NCI-H524 treated with DMSO at 0.1 percent for 48 hours (cell line): ENCODE data around the gene CDYL2.
"Not testable (repeated sequence)": the region's sequence is repeated elsewhere in the genome, so short reads cannot be mapped to it uniquely, and the experiment has no call there.

Source experiments
- DNase-seq: peaks from one replicate; lab custom pipeline; 2025; lab: John Stamatoyannopoulos, UW

The CDYL2 gene

DNA sequence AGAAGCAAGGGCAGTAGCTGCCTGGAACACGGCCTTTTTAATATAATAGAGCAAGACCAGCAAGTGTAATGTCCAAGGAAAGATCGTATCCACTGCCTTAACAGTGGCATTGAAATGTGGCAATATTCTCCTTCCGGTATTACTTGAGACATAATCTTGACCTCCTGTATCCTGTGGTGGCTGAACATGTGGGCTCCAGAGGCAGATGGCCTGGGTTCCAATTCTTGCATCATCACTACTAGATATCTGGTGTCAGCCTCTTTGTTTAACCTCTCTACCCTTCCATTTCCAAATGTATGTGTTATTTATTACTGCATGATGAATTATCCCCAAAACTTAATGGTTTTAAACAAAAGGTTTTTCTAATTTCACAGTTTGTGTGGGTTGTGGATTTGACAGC, 3.5 kb upstream of the CDYL2 start:
- no peak for DNase-seq

DNA sequence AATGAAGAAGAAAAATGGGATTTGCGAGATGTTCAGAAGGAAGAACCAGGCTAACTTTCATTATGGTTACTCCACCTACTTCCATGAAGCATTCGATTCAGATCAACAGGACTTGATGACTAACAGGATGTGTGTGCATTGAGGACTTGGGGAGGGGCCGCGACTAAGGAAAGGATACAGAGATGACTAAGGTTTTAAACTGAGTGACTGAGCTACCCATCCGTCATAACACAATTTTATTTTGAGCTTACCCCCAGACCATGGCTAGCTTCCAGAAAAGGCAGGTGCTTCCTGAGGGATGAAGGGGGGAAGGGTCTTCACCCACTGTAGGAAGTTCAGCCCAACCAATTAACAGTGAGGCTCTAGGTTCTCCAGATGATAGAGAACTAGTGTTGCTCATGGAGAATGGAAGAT, 2.5 kb upstream of the CDYL2 start:
- no peak for DNase-seq

GRCh38 chr16:80806289-80806688, 1.9 kb upstream of the CDYL2 start:
- no peak for DNase-seq

- DNase-seq = no peak
Measured at GRCh38 chr16:80804056-80804525, 307 bp downstream of the CDYL2 start.

DNA sequence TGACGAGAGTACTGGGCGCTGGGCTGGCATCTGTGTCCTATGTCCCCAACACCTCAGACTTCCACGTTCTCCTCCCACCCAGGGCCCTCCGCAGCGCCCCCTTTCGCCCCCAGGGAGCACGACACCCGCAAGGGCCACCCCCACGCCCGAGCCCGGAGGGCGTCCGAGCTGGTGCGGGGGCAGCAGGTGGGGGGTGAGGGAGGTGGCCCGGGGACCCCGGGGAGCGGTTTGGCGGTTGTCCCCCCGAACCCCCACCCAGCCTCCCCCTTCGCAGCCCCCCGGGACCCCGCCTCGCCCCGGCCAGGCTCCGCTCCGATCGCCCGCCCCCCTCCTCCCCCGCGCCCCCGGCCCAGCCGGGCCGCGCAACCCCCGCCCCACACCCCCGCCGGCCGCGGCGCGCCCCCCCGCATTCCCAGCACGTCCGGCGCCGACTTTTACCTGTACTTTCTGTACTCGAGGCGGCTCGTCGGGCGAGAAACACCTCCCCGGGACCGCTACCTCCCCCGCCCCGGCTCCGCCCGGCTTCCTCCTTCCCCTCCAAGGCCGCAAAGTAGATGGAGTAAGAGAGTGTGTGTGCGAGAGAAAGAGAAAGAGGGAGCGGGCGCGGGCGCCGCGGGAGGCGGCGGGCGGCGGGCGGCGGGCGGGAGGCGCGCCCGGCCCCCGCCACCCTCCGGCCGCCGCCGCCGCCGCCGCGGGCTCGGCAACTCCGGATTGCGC, 901 bp downstream of the CDYL2 start:
- no peak for DNase-seq

GRCh38 chr16:80802902-80803301, 1.5 kb downstream of the CDYL2 start:
- no peak for DNase-seq

- no peak for DNase-seq
Measured at GRCh38 chr16:80802138-80802537, 2.3 kb downstream of the CDYL2 start.

- no peak for DNase-seq
Measured at GRCh38 chr16:80794071-80794470, 10.3 kb downstream of the CDYL2 start.

DNA sequence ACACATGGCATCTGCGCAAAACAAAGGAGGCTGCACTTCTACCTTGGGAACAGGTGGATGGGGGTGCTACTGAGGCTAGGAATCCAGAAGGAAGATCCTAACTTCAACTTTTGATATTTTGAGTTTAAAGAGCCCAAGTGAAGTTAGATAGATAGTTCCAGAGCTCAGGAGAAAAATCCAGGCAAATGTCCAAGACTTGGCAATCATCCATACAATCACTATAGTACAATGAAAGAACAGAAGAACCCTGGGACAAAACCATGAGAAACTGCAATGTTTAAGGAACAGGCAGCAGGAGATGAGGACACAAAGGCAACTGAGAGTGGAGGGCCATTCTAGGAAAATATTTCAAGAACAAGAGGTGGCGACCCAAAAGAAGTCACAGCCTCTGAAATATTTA, 12.4 kb downstream of the CDYL2 start:
- no peak for DNase-seq

DNA sequence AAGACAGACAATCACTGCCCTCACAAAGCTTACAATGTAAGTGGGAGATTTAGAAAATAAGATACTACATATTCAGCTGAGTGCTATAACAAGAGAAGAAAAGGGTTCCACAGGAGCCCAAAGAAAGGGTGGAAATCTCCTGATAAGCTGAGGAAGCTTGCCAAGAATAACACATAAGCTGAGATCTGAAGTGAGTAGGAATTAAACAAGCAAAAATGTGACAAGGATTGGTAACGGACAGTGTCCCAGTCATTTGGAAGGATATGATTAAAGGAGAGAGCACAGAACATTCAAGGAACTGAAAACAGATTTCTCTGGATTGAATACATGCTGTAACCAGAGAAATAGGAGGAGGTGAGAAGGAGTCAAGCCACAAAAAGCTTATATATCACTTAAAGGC, 13.0 kb downstream of the CDYL2 start:
- DNase-seq = no peak

GRCh38 chr16:80790751-80791150, 13.6 kb downstream of the CDYL2 start:
- no peak for DNase-seq

GRCh38 chr16:80788027-80788426, 16.4 kb downstream of the CDYL2 start:
- DNase-seq = no peak

DNA sequence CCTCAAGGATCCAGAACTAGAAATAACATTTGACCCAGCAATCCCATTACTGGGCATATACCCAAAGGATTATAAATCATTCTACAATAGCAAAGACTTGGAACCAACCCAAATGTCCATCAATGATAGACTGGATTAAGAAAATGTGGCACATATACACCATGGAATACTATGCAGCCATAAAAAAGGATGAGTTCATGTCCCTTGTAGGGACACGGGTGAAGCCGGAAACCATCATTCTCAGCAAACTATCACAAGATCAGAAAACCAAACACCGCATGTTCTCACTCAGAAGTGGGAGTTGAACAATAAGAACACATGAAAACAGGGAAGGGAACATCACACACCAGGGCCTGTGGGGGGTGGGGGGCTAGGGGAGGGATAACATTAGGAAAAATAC, 17.8 kb downstream of the CDYL2 start:
- DNase-seq = not testable (repeated sequence)

DNA sequence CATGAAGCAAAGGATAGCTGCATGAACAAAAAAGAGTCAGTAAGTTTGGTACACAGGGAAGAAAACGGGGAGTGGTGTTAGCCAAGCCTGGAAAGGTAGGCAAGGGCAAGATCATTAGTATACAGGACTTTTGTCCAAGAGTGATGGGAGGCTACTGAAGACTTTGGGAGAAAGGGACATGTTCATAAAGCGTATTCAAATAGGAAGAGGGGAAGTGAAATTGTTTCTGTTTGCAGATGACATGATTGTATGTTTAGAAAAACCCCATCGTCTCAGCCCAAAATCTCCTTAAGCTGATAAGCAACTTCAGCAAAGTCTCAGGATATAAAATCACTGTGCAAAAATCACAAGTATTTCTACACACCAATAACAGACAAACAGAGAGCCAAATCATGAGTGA, 19.4 kb downstream of the CDYL2 start:
- DNase-seq = no peak

DNA sequence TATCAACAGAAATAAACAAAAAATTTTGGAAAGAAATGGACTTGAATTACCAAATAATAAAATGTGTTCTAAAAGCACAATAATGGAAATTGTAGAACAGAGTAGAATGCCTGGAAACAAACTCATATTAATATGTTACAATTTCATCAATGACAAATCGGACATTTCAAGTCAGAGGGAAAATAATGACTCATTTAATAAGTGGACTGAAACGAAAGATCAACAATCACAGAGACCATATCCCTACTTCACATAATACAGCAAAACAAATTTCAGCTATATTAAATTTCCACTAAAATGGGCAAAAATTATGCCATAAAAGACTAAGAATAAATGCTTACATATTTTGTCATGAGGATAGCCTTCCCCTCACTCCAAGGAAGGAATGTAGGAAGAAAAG, 25.7 kb downstream of the CDYL2 start:
- no peak for DNase-seq

- no peak for DNase-seq
Measured at GRCh38 chr16:80776856-80777255, 27.5 kb downstream of the CDYL2 start.

GRCh38 chr16:80775450-80775849, 28.9 kb downstream of the CDYL2 start:
- DNase-seq = no peak

DNA sequence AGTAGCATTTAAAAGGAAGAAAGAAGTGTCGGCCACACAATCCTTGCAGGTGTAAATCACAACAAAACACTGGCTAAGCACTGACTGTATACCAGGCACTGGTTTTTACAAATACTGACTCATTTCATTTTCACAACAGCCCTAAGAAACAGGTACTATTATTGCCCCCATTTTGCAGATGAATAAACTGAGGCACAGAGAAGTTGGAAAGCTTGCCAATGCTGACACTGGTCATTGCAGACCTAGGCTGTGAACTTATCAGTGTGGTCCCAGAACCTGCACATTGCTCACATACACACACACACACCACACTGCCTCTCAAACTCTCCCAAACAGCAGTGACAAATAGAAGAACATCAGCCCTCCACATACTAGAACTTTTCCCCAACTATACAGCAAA, 37.6 kb downstream of the CDYL2 start:
- DNase-seq = no peak

DNA sequence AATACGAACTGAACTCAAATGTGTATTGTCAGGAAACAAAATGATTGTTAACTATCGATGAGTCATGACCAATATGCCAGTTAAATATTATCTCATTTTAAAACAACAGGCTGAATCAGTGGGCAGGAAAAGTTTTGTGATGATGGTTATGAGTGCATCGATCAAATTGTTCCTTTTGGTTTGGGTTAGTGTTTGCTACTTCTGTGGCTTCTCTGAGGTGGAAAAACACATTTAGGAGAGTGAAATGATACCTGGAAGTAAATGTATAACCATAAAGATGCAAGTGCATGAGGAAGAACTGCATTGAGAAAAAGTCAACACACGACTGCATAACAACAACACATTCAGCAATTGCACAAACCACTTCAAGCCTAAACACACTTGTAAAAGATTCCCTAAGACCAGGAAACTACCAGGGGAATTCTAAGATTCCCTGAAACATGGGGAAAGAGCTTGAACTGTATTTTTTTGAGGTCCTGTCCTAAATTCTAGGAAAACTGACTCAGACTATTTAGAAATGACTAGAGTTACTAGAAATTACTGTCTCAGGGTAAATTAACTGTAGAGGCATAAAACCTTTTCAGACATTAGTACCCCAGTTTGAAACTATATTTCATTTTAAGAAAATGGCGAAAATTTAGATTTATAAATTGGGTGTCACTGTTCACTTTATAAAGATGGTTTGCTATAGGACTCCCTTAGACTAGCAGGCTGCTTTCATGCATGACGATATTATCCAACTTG, 44.8 kb downstream of the CDYL2 start:
- DNase-seq = no peak

DNA sequence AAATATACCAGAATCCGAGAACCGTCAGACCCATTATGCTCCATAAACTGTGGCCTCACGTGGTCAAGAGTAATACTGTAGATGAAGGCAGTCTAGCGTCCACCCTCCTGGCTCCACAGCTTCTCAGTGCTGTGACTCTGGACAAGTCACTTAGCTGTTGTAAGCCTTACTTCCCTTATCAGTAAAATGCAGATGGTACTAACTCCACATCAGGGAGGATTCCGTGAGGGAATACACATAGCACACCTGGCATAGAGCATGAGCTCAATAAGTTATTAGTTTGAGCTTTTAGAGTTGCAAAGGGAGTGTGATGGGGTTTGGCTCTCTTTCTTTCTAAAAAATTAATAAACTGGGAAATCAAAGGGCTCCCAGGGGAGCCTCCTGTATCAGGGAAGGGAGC, 49.9 kb downstream of the CDYL2 start:
- no peak for DNase-seq

DNA sequence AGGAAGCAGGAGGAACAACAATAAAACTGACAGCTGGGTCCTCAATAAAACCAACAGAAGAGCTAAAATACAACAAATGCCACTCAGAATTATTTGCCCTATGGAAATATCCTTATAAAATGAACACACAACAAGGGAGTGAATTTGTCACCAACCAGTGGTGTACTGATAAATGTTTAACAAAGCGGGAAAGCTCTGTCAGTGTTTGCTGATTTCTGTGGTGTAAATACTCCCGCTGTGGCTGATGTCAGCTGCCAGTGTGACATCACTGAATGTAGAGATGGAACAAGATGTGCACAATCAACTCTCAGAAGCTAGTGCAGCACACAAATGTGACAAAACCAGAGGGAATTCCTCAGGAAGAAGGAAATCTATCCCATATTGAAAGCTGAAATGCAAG, 51.9 kb downstream of the CDYL2 start:
- DNase-seq = no peak

- peak; percentile 64 for DNase-seq
Measured at GRCh38 chr16:80751167-80751566, 53.2 kb downstream of the CDYL2 start.

GRCh38 chr16:80746231-80746630, 58.2 kb downstream of the CDYL2 start:
- DNase-seq = no peak

- no peak for DNase-seq
Measured at GRCh38 chr16:80744856-80745255, 59.5 kb downstream of the CDYL2 start.
